Fibroblast of lung (primary cell): ENCODE data around the gene PCDH9. TPM values are rescaled to one million over a fixed set of nuclear protein-coding genes. Genes with fewer than 3 reads are reported as not detected.

Experiments used
- DNase-seq, 2 donors: peaks; one replicate each; pipeline versions ENCODE4 v3.0.0 to v3.0.0-alpha.2; 2010; ENCODE audit warnings: low read depth in 2 of 2
- H2AFZ ChIP-seq: 2 replicates; pipeline ENCODE4 v1.5.1; 2012; ENCODE audit warnings: low read length, control low read depth, inconsistent platforms
- H3K27ac ChIP-seq: 2 replicates; pipeline ENCODE4 v1.5.1; 2011; ENCODE audit warnings: low read length, control low read depth; ENCODE audit not compliant: insufficient read depth
- H3K27me3 ChIP-seq: 2 replicates; pipeline ENCODE4 v1.5.1; 2011; ENCODE audit warnings: mild to moderate bottlenecking, low read length; ENCODE audit not compliant: control insufficient read depth, insufficient read depth
- H3K36me3 ChIP-seq: 2 replicates; pipeline ENCODE4 v1.5.1; 2011; ENCODE audit warnings: low read length; ENCODE audit not compliant: control insufficient read depth, insufficient read depth
- H3K4me1 ChIP-seq: 2 replicates; pipeline ENCODE4 v1.5.1; 2011; ENCODE audit warnings: low read length; ENCODE audit not compliant: control insufficient read depth, insufficient read depth; ENCODE audit errors: extremely low read depth
- H3K4me2 ChIP-seq: 2 replicates; pipeline ENCODE4 v1.5.1; 2011; ENCODE audit warnings: low read length, control low read depth; ENCODE audit not compliant: insufficient read depth; ENCODE audit errors: extremely low read depth
- H3K4me3 ChIP-seq, 4 experiments: fragments of 200-600 bp in 1 of 4; sonication (generic) in 1 of 4; replicated peaks in 1 of 4; 2 replicates each; pipeline ENCODE4 v1.5.1; 2011 to 2016; ENCODE audit warnings: low read length in 4 of 4, low read depth in 3 of 4, mild to moderate bottlenecking in 3 of 4, control low read depth in 2 of 4, inconsistent platforms in 1 of 4, mixed read lengths in 1 of 4; ENCODE audit not compliant: insufficient read depth in 1 of 4; ENCODE audit errors: control extremely low read depth in 1 of 4
- H3K79me2 ChIP-seq: 2 replicates; pipeline ENCODE4 v1.5.1; 2012; ENCODE audit warnings: mild to moderate bottlenecking, low read length, inconsistent platforms; ENCODE audit not compliant: control insufficient read depth, insufficient read depth
- H3K9ac ChIP-seq: 2 replicates; pipeline ENCODE4 v1.5.1; 2011; ENCODE audit warnings: mild to moderate bottlenecking, low read length, control low read depth; ENCODE audit not compliant: insufficient read depth
- H3K9me3 ChIP-seq: 2 replicates; pipeline ENCODE4 v1.5.1; 2012; ENCODE audit warnings: low read depth, low read length; ENCODE audit not compliant: control insufficient read depth, insufficient read depth
- H4K20me1 ChIP-seq: 2 replicates; pipeline ENCODE4 v1.5.1; 2011; ENCODE audit warnings: low read length; ENCODE audit not compliant: control insufficient read depth, insufficient read depth; ENCODE audit errors: extremely low read depth
- EZH2 ChIP-seq: IDR thresholded peaks from 2 replicates; pipeline ENCODE4 v1.5.1; 2012; ENCODE audit warnings: low read length, control low read depth, mild to moderate bottlenecking; ENCODE audit errors: missing control alignments
- polyA plus RNA-seq, 2 donors: library from polyadenylated mRNA; depleted of rRNA in 1 of 2; stranded (reverse) in 1 of 2; unstranded in 1 of 2; fragments of >200 nt; gene quantifications; 2 replicates each; pipeline ENCODE4 v1.2.1, GENCODE V29; 2011 to 2012; ENCODE audit warnings: missing spikeins in 1 of 2
- total RNA-seq: library from RNA; depleted of rRNA; stranded (reverse); fragments of >200 nt; gene quantifications from 2 replicates; pipeline ENCODE4 v1.2.1, GENCODE V29; 2014
- TF ChIP-seq, protein P1 (sequence below), 2 donors: IDR thresholded peaks in 1 of 2; conservative IDR thresholded peaks in 1 of 2; 1 replicate in 1 of 2; 2 replicates in 1 of 2; pipeline ENCODE4 v1.5.1; 2011 to 2012; ENCODE audit warnings: low read length in 2 of 2, control low read depth in 1 of 2, inconsistent platforms in 1 of 2, low read depth in 1 of 2, mild to moderate bottlenecking in 1 of 2

The PCDH9 gene
- total and polyA plus RNA-seq, 2 donors (not counting 1 experiment from before 2014, with no cell fraction given) = 0.50 to 0.67 TPM

DNA sequence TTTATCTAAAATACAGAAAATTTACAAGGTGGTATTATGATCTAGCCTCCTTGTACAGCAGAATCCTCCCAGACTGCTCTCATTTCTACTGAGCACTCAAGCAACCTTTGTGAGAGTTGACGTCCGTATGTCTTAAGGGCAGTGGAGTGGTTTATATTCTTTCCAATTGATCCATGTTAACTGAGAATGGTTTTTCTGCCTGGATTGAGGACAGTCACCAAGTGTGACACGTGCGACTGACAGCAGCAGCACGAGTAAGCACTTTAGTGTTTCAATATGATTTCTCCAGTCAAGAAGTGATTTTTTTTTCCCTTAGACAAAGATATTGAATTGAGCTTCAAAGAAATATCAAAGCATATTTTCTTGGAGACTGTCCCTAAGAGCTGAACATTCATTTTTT lies 901.7 kb downstream of the PCDH9 start:
- Histone ChIP-seq H3K27me3 (no peaks in the 10 kb centered on the region), H4K20me1 (no peaks in the 10 kb centered on the region), H3K9ac (no peak overlapping the region), H3K4me2 (no peak overlapping the region), H3K36me3 (no peaks in the 10 kb centered on the region), H3K4me3 (no peak overlapping the region), H3K27ac (no peak overlapping the region), H2AFZ (no peak overlapping the region), H3K9me3 (no peaks in the 10 kb centered on the region), H3K4me1 (no peaks in the 10 kb centered on the region), H3K79me2 (no peaks in the 10 kb centered on the region)
- TF ChIP-seq, protein P1, sequence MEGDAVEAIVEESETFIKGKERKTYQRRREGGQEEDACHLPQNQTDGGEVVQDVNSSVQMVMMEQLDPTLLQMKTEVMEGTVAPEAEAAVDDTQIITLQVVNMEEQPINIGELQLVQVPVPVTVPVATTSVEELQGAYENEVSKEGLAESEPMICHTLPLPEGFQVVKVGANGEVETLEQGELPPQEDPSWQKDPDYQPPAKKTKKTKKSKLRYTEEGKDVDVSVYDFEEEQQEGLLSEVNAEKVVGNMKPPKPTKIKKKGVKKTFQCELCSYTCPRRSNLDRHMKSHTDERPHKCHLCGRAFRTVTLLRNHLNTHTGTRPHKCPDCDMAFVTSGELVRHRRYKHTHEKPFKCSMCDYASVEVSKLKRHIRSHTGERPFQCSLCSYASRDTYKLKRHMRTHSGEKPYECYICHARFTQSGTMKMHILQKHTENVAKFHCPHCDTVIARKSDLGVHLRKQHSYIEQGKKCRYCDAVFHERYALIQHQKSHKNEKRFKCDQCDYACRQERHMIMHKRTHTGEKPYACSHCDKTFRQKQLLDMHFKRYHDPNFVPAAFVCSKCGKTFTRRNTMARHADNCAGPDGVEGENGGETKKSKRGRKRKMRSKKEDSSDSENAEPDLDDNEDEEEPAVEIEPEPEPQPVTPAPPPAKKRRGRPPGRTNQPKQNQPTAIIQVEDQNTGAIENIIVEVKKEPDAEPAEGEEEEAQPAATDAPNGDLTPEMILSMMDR (conservative IDR thresholded peaks at IDR 0.05 in 1 of 2, IDR thresholded peaks at IDR 0.05 in 1 of 2; ENCODE audit: low read depth in 1 of 2, low read length in 2 of 2) = no peak
- no peak for TF ChIP-seq EZH2
- no peak for DNase-seq

- Histone ChIP-seq H4K20me1 (no peaks in the 10 kb centered on the region), H3K36me3 (no peaks in the 10 kb centered on the region), H3K27me3 (no peaks in the 10 kb centered on the region), H3K79me2 (no peaks in the 10 kb centered on the region), H3K27ac (no peak overlapping the region), H3K9ac (no peak overlapping the region), H3K4me3 (no peak overlapping the region), H3K9me3 (no peaks in the 10 kb centered on the region), H3K4me2 (no peak overlapping the region), H3K4me1 (no peaks in the 10 kb centered on the region), H2AFZ (no peak overlapping the region)
- TF ChIP-seq, protein P1 (conservative IDR thresholded peaks at IDR 0.05 in 1 of 2, IDR thresholded peaks at IDR 0.05 in 1 of 2; ENCODE audit: low read depth in 1 of 2, low read length in 2 of 2) = no peak
- no peak for TF ChIP-seq EZH2
- DNase-seq = no peak
Measured at GRCh38 chr13:66323745-66324347, 906.3 kb downstream of the PCDH9 start.

DNA sequence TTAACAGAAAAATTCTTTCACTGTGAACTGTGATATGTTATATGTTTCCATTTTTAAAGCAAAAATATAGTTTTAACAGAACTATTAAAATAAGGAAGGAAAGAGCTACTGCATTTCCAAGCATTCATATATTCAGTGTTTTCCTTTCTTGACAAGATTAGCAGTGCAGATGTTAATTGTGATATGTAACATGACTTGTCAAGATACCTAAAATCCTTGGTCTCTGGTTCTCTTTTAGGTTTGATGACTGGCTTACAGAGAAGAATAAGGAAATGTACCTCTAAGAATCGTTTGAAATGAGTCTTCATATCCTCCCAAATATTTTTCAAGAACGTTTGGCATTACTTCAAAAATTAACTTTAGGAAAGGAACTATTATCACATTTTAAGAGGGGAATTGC lies 907.2 kb downstream of the PCDH9 start:
- H3K36me3 ChIP-seq = no peaks in the 10 kb centered on the region
- H2AFZ ChIP-seq = no peak overlapping the region
- DNase-seq = no peak
- no peaks in the 10 kb centered on the region for H3K79me2 ChIP-seq
- H3K4me3 ChIP-seq = no peak overlapping the region
- no peaks in the 10 kb centered on the region for H3K4me1 ChIP-seq
- H3K9me3 ChIP-seq = no peaks in the 10 kb centered on the region
- no peak overlapping the region for H3K4me2 ChIP-seq
- H4K20me1 ChIP-seq = no peaks in the 10 kb centered on the region
- TF ChIP-seq, protein P1 (conservative IDR thresholded peaks at IDR 0.05 in 1 of 2, IDR thresholded peaks at IDR 0.05 in 1 of 2; ENCODE audit: low read depth in 1 of 2, low read length in 2 of 2) = no peak
- TF ChIP-seq EZH2 = no peak
- no peak overlapping the region for H3K9ac ChIP-seq
- no peaks in the 10 kb centered on the region for H3K27me3 ChIP-seq
- no peak overlapping the region for H3K27ac ChIP-seq
